Hematopoietic multipotent progenitor cell treated with erythropoietin and hydrocortisone succinate and interleukin-3 and kit ligand, for 8 days (in vitro differentiated cells): ENCODE data around the gene SMOC2.
"Not testable (repeated sequence)": the region's sequence is repeated elsewhere in the genome, so short reads cannot be mapped to it uniquely, and the experiment has no call there.

Experiments used
- DNase-seq: peaks from one replicate; pipeline ENCODE4 v3.0.0-alpha.2; 2015

SMOC2 gene

GRCh38 chr6:168609914-168610490 lies 169.0 kb downstream of the SMOC2 start:
- DNase-seq: no peak

- not testable (repeated sequence) for DNase-seq
Measured at GRCh38 chr6:168610966-168611365, 170.0 kb downstream of the SMOC2 start.

GRCh38 chr6:168611691-168612090 lies 170.7 kb downstream of the SMOC2 start:
- no peak for DNase-seq

GRCh38 chr6:168612586-168612985 lies 171.6 kb downstream of the SMOC2 start:
- DNase-seq: no peak

- no peak for DNase-seq
Measured at GRCh38 chr6:168615837-168616236, 174.9 kb downstream of the SMOC2 start.

GRCh38 chr6:168616816-168617765 lies 176.1 kb downstream of the SMOC2 start:
- no peak for DNase-seq

GRCh38 chr6:168618546-168619315 lies 177.7 kb downstream of the SMOC2 start:
- DNase-seq: no peak

GRCh38 chr6:168619560-168620314 lies 178.8 kb downstream of the SMOC2 start:
- DNase-seq: no peak

- no peak for DNase-seq
Measured at GRCh38 chr6:168620578-168620977, 179.6 kb downstream of the SMOC2 start.

- DNase-seq: no peak
Measured at GRCh38 chr6:168623736-168624135, 182.8 kb downstream of the SMOC2 start.

GRCh38 chr6:168624540-168624939 lies 183.6 kb downstream of the SMOC2 start:
- DNase-seq: no peak

- no peak for DNase-seq
Measured at GRCh38 chr6:168624948-168625347, 184.0 kb downstream of the SMOC2 start.

- no peak for DNase-seq
Measured at GRCh38 chr6:168625602-168626001, 184.6 kb downstream of the SMOC2 start.

- DNase-seq: no peak
Measured at GRCh38 chr6:168626046-168626602, 185.1 kb downstream of the SMOC2 start.

- DNase-seq: no peak
Measured at GRCh38 chr6:168627506-168628175, 186.7 kb downstream of the SMOC2 start.

- DNase-seq: no peak
Measured at GRCh38 chr6:168628176-168628553, 187.2 kb downstream of the SMOC2 start.

- DNase-seq: no peak
Measured at GRCh38 chr6:168628732-168629245, 187.8 kb downstream of the SMOC2 start.

GRCh38 chr6:168631564-168631963 lies 190.6 kb downstream of the SMOC2 start:
- no peak for DNase-seq

GRCh38 chr6:168632694-168633093 lies 191.7 kb downstream of the SMOC2 start:
- DNase-seq: no peak

GRCh38 chr6:168634541-168635328 lies 193.8 kb downstream of the SMOC2 start:
- DNase-seq: no peak
